Activated CD4-positive, alpha-beta T cell treated with anti-CD3 and anti-CD28 coated beads, Interleukin-2, amount 10 ng/mL, durations not matched to agents 24 days and 14 days (primary cell): ENCODE data around the gene MAN2B1. TPM values are rescaled to one million over a fixed set of nuclear protein-coding genes. Genes with fewer than 3 reads are reported as not detected.
"Not testable (repeated sequence)": the region's sequence is repeated elsewhere in the genome, so short reads cannot be mapped to it uniquely, and the experiment has no call there.

Source experiments
- DNase-seq: peaks from one replicate; pipeline ENCODE4 v3.0.0; 2022
- H3K27ac Mint-ChIP-seq: one replicate; pipeline ENCODE4 v1.8.0; 2022; ENCODE audit warnings: mild to moderate bottlenecking, mixed read lengths
- H3K27me3 Mint-ChIP-seq: one replicate; pipeline ENCODE4 v1.8.0; 2022; ENCODE audit warnings: mixed read lengths
- H3K36me3 Mint-ChIP-seq: one replicate; pipeline ENCODE4 v1.8.0; 2022; ENCODE audit warnings: low read depth, mild to moderate bottlenecking, mixed read lengths
- H3K4me1 Mint-ChIP-seq: one replicate; pipeline ENCODE4 v1.8.0; 2021; ENCODE audit warnings: mixed read lengths
- H3K4me3 Mint-ChIP-seq: one replicate; pipeline ENCODE4 v1.8.0; 2022; ENCODE audit warnings: mild to moderate bottlenecking, moderate library complexity, mixed read lengths
- H3K9me3 Mint-ChIP-seq: one replicate; pipeline ENCODE4 v1.8.0; 2021; ENCODE audit warnings: mixed read lengths
- intact Hi-C: fragments of 100-400 bp; cut with micrococcal nuclease; formaldehyde crosslinking; loops from one replicate; pipeline ENCODE4 v1.15.1; 2023
- total RNA-seq: library from RNA; stranded (reverse); gene quantifications from 2 replicates; pipeline ENCODE4 v1.2.3, GENCODE V29; 2022

MAN2B1 gene
- total RNA-seq: 118 and 136 TPM in 2 replicates

GRCh38 chr19:12666265-12667048 is at the start of gene MAN2B1, which contains the start of gene WDR83:
Gene MAN2B1, minus strand, starts transcription at chr19:12666742. Its CDS starts 41 bp downstream, at chr19:12666701.
Gene WDR83, plus strand, starts transcription at chr19:12666807. Its CDS starts 2,984 bp downstream, at chr19:12669791.
- H3K4me1 Mint-ChIP-seq: peaks cover 41% of the 10 kb centered on the region
- H3K36me3 Mint-ChIP-seq: peaks cover 38% of the 10 kb centered on the region

GRCh38 chr19:12715929-12716328 is 49.4 kb upstream of the MAN2B1 start:
- H3K4me1 Mint-ChIP-seq: peaks cover 19% of the 10 kb centered on the region
- no peaks in the 10 kb centered on the region for H3K27me3 Mint-ChIP-seq
- H3K4me3 Mint-ChIP-seq: no peak overlapping the region
- DNase-seq: no peak
- peaks cover 58% of the 10 kb centered on the region for H3K36me3 Mint-ChIP-seq
- intact Hi-C loops: no loop called here
- H3K9me3 Mint-ChIP-seq: no peaks in the 10 kb centered on the region
- H3K27ac Mint-ChIP-seq: no peak overlapping the region

More at GRCh38 chr19:12666265-12667048, at the start of gene MAN2B1, which contains the start of gene WDR83:
- DNase-seq: peak; percentile 95
- Mint-ChIP-seq H3K4me3 (peak within 1 kb of the TSS; percentile 92), H3K27ac (peak within 1 kb of the TSS; percentile 98), H3K9me3 (no peaks in the 10 kb centered on the region), H3K27me3 (no peaks in the 10 kb centered on the region)
- intact Hi-C loops: loop anchor here (1.0 to 2.0 kb wide), 2 partner anchors 26 to 56 kb away; partner anchors contain the start of genes ZNF490 and ZNF791

- intact Hi-C loops: no loop called here
- H3K27me3 Mint-ChIP-seq: no peaks in the 10 kb centered on the region
- H3K27ac Mint-ChIP-seq: no peak overlapping the region
- peaks cover 13% of the 10 kb centered on the region for H3K4me1 Mint-ChIP-seq
- H3K9me3 Mint-ChIP-seq: no peaks in the 10 kb centered on the region
- DNase-seq: no peak
- peaks cover 60% of the 10 kb centered on the region for H3K36me3 Mint-ChIP-seq
- H3K4me3 Mint-ChIP-seq: no peak overlapping the region
These were observed 48.6 kb upstream of the MAN2B1 start for GRCh38 chr19:12715102-12715501.

- H3K27ac Mint-ChIP-seq, H3K9me3 Mint-ChIP-seq, H3K4me1 Mint-ChIP-seq, intact Hi-C loops, DNase-seq, H3K4me3 Mint-ChIP-seq, H3K27me3 Mint-ChIP-seq: not testable (repeated sequence)
- H3K36me3 Mint-ChIP-seq: peaks cover 57% of the 10 kb centered on the region
These were observed 46.8 kb upstream of the MAN2B1 start for GRCh38 chr19:12713304-12713703.

GRCh38 chr19:12712077-12712476 is 45.5 kb upstream of the MAN2B1 start:
- H3K4me1 Mint-ChIP-seq, H3K27ac Mint-ChIP-seq, H3K4me3 Mint-ChIP-seq, H3K27me3 Mint-ChIP-seq, intact Hi-C loops, H3K9me3 Mint-ChIP-seq: not testable (repeated sequence)
- peak; percentile 72 for DNase-seq
- peaks cover 55% of the 10 kb centered on the region for H3K36me3 Mint-ChIP-seq

GRCh38 chr19:12711187-12711586 is 44.6 kb upstream of the MAN2B1 start:
- no peak overlapping the region for H3K4me3 Mint-ChIP-seq
- intact Hi-C loops: no loop called here
- no peaks in the 10 kb centered on the region for H3K27me3 Mint-ChIP-seq
- H3K27ac Mint-ChIP-seq: no peak overlapping the region
- H3K9me3 Mint-ChIP-seq: no peaks in the 10 kb centered on the region
- H3K36me3 Mint-ChIP-seq: peaks cover 54% of the 10 kb centered on the region
- no peak for DNase-seq
- no peaks in the 10 kb centered on the region for H3K4me1 Mint-ChIP-seq

GRCh38 chr19:12708641-12709040 is 42.1 kb upstream of the MAN2B1 start:
- H3K27ac Mint-ChIP-seq: no peak overlapping the region

GRCh38 chr19:12706332-12706718 is 39.8 kb upstream of the MAN2B1 start:
- Mint-ChIP-seq H3K4me1 (no peaks in the 10 kb centered on the region), H3K27me3 (no peaks in the 10 kb centered on the region), H3K9me3 (no peaks in the 10 kb centered on the region), H3K27ac (no peak overlapping the region), H3K4me3 (no peak overlapping the region), H3K36me3 (peaks cover 61% of the 10 kb centered on the region)
- intact Hi-C loops: no loop called here
- DNase-seq: no peak

More at GRCh38 chr19:12708641-12709040, 42.1 kb upstream of the MAN2B1 start:
- DNase-seq: no peak
- Mint-ChIP-seq H3K27me3 (no peaks in the 10 kb centered on the region), H3K36me3 (peaks cover 60% of the 10 kb centered on the region), H3K4me1 (no peaks in the 10 kb centered on the region), H3K9me3 (no peaks in the 10 kb centered on the region), H3K4me3 (no peak overlapping the region)
- intact Hi-C loops: no loop called here

- H3K27me3 Mint-ChIP-seq: no peaks in the 10 kb centered on the region
- no peaks in the 10 kb centered on the region for H3K4me1 Mint-ChIP-seq
- no peak for DNase-seq
- no peak overlapping the region for H3K27ac Mint-ChIP-seq
- intact Hi-C loops: no loop called here
- H3K4me3 Mint-ChIP-seq: no peak overlapping the region
- peaks cover 63% of the 10 kb centered on the region for H3K36me3 Mint-ChIP-seq
- H3K9me3 Mint-ChIP-seq: no peaks in the 10 kb centered on the region
These were observed 39.3 kb upstream of the MAN2B1 start for GRCh38 chr19:12705654-12706331.

- no peaks in the 10 kb centered on the region for H3K9me3 Mint-ChIP-seq
- no peak for DNase-seq
- no peak overlapping the region for H3K4me3 Mint-ChIP-seq
- no peaks in the 10 kb centered on the region for H3K27me3 Mint-ChIP-seq
- no peaks in the 10 kb centered on the region for H3K4me1 Mint-ChIP-seq
- intact Hi-C loops: no loop called here
- H3K27ac Mint-ChIP-seq: no peak overlapping the region
- H3K36me3 Mint-ChIP-seq: peaks cover 59% of the 10 kb centered on the region
These were observed 38.6 kb upstream of the MAN2B1 start for GRCh38 chr19:12705169-12705568.

GRCh38 chr19:12703046-12703445 is 36.5 kb upstream of the MAN2B1 start:
- no peak overlapping the region for H3K4me3 Mint-ChIP-seq
- no peak overlapping the region for H3K27ac Mint-ChIP-seq
- H3K4me1 Mint-ChIP-seq: peaks cover 2% of the 10 kb centered on the region
- H3K9me3 Mint-ChIP-seq: no peaks in the 10 kb centered on the region
- DNase-seq: peak; percentile 68
- H3K27me3 Mint-ChIP-seq: no peaks in the 10 kb centered on the region
- intact Hi-C loops: no loop called here
- peaks cover 58% of the 10 kb centered on the region for H3K36me3 Mint-ChIP-seq

- peaks cover 4% of the 10 kb centered on the region for H3K4me1 Mint-ChIP-seq
- peaks cover 58% of the 10 kb centered on the region for H3K36me3 Mint-ChIP-seq
- H3K9me3 Mint-ChIP-seq: no peaks in the 10 kb centered on the region
- no peak overlapping the region for H3K27ac Mint-ChIP-seq
- intact Hi-C loops: no loop called here
- no peak for DNase-seq
- no peaks in the 10 kb centered on the region for H3K27me3 Mint-ChIP-seq
- H3K4me3 Mint-ChIP-seq: no peak overlapping the region
These were observed 35.2 kb upstream of the MAN2B1 start for GRCh38 chr19:12701596-12702282.

GRCh38 chr19:12698138-12698537 is 31.6 kb upstream of the MAN2B1 start:
- H3K4me1 Mint-ChIP-seq: peaks cover 8% of the 10 kb centered on the region
- no peak for DNase-seq
- no peaks in the 10 kb centered on the region for H3K27me3 Mint-ChIP-seq
- peak overlapping the region; percentile 68 for H3K4me3 Mint-ChIP-seq
- H3K27ac Mint-ChIP-seq: peak overlapping the region; percentile 67
- no peaks in the 10 kb centered on the region for H3K9me3 Mint-ChIP-seq
- peaks cover 34% of the 10 kb centered on the region for H3K36me3 Mint-ChIP-seq
- intact Hi-C loops: no loop called here

- DNase-seq: not testable (repeated sequence)
- peak overlapping the region; percentile 15 for H3K27ac Mint-ChIP-seq
- intact Hi-C loops: loop anchor here (2.0 kb wide), 1 partner anchor 17 kb away; the partner anchor contains the start of gene DHPS
These were observed 30.9 kb upstream of the MAN2B1 start for GRCh38 chr19:12697425-12697824.

More at GRCh38 chr19:12697425-12697824, 30.9 kb upstream of the MAN2B1 start:
- H3K27me3 Mint-ChIP-seq, H3K4me1 Mint-ChIP-seq, H3K9me3 Mint-ChIP-seq: not testable (repeated sequence)
- Mint-ChIP-seq H3K36me3 (peaks cover 30% of the 10 kb centered on the region), H3K4me3 (peak overlapping the region; percentile 62)
